ENCODE data around the gene GRSF1.

DNA sequence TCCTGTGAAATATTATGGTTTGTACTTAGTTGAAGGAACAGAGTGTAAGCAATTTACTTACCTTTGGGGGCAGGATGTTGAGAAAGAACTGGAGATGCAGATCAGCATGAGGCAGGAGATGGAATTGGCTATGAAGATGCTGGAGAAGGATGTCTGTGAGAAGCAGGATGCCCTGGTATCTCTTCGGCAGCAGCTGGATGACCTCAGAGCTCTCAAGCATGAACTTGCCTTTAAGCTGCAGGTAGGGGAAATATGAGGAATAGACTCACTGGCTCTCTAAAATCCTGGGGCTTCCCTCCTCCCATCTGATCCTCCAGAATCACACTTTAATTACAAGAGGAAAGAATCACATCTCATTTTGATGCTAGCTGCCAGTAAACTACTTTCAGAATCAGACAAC is 51.0 kb downstream of the GRSF1 start:
- no peak for TF ChIP-seq ELF4 (CRISPR knock-in tag; IDR thresholded peaks at IDR 0.05; ENCODE audit: low read depth)
- TF ChIP-seq, protein P1, sequence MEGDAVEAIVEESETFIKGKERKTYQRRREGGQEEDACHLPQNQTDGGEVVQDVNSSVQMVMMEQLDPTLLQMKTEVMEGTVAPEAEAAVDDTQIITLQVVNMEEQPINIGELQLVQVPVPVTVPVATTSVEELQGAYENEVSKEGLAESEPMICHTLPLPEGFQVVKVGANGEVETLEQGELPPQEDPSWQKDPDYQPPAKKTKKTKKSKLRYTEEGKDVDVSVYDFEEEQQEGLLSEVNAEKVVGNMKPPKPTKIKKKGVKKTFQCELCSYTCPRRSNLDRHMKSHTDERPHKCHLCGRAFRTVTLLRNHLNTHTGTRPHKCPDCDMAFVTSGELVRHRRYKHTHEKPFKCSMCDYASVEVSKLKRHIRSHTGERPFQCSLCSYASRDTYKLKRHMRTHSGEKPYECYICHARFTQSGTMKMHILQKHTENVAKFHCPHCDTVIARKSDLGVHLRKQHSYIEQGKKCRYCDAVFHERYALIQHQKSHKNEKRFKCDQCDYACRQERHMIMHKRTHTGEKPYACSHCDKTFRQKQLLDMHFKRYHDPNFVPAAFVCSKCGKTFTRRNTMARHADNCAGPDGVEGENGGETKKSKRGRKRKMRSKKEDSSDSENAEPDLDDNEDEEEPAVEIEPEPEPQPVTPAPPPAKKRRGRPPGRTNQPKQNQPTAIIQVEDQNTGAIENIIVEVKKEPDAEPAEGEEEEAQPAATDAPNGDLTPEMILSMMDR (IDR thresholded peaks at IDR 0.05) = no peak
